Head of caudate nucleus (tissue), 42 donors: ENCODE data around the gene BTBD16.

Experiments used
- DNase-seq, 42 donors: peaks; one replicate each; pipeline versions ENCODE4 v3.0.0 to v3.0.0-alpha.2; 2020 to 2021; ENCODE audit warnings: mixed read lengths in 7 of 42
- intact Hi-C: fragments of 100-400 bp; cut with DNase I; formaldehyde crosslinking; loops from one replicate; pipeline ENCODE4 v1.15.0; 2022

Gene BTBD16

GRCh38 chr10:122374237-122374858, 103.3 kb downstream of the BTBD16 start, which contains the start of gene PLEKHA1:
Gene PLEKHA1, plus strand, starts transcription at chr10:122374708. Its CDS starts 18,493 bp downstream, at chr10:122393201.
- intact Hi-C loops = loop anchor here (10.0 kb wide), 1 partner anchor 50 kb away; no protein-coding TSS in a partner anchor

GRCh38 chr10:122374859-122375678, 104.0 kb downstream of the BTBD16 start:
- DNase-seq = peak in 40 of 42 donors; percentile 14 to 81 (median 54)
- intact Hi-C loops = loop anchor here (10.0 kb wide), 1 partner anchor 50 kb away; no protein-coding TSS in a partner anchor

More at GRCh38 chr10:122374237-122374858, 103.3 kb downstream of the BTBD16 start, which contains the start of gene PLEKHA1:
- DNase-seq = peak; percentile 86 to 98 (median 96)

GRCh38 chr10:122375679-122376160, 104.6 kb downstream of the BTBD16 start:
- intact Hi-C loops = loop anchor here (10.0 kb wide), 1 partner anchor 49 kb away; no protein-coding TSS in a partner anchor
- DNase-seq = no peak

- DNase-seq = no peak
- intact Hi-C loops = loop anchor here (10.0 kb wide), 1 partner anchor 48 kb away; no protein-coding TSS in a partner anchor
Measured at GRCh38 chr10:122376364-122376961, 105.4 kb downstream of the BTBD16 start.

GRCh38 chr10:122379041-122379440, 107.9 kb downstream of the BTBD16 start:
- DNase-seq = peak in 9 of 42 donors; percentile 15 to 69 (median 42)
- intact Hi-C loops = loop anchor here (10.0 kb wide), 1 partner anchor 46 kb away; no protein-coding TSS in a partner anchor

GRCh38 chr10:122379537-122379936, 108.4 kb downstream of the BTBD16 start:
- DNase-seq = no peak
- intact Hi-C loops = loop anchor here (10.0 kb wide), 1 partner anchor 45 kb away; no protein-coding TSS in a partner anchor

GRCh38 chr10:122380703-122381102, 109.6 kb downstream of the BTBD16 start:
- intact Hi-C loops = no loop called here
- DNase-seq = no peak

- no peak for DNase-seq
- intact Hi-C loops = no loop called here
Measured at GRCh38 chr10:122381680-122382079, 110.6 kb downstream of the BTBD16 start.

- intact Hi-C loops = no loop called here
- DNase-seq = no peak
Measured at GRCh38 chr10:122386514-122386913, 115.4 kb downstream of the BTBD16 start.

- no peak for DNase-seq
- intact Hi-C loops = no loop called here
Measured at GRCh38 chr10:122387572-122387971, 116.5 kb downstream of the BTBD16 start.
